GM21529 (cell line): Measurements from ENCODE around the gene POLG.

ENCODE experiments used
- ATAC-seq: cut with Tn5 transposase; IDR thresholded peaks from one replicate; pipeline ENCODE4 v1.9.1; 2021; ENCODE audit not compliant: unreplicated experiment

Gene POLG

GRCh38 chr15:89370120-89370977 is 35.7 kb upstream of the POLG start:
- no peak for ATAC-seq

- no peak for ATAC-seq
These were observed 34.8 kb upstream of the POLG start for GRCh38 chr15:89369341-89369947.

- no peak for ATAC-seq
These were observed 34.1 kb upstream of the POLG start for GRCh38 chr15:89368566-89369223.

GRCh38 chr15:89367485-89368451 is 33.1 kb upstream of the POLG start:
- no peak for ATAC-seq

- ATAC-seq: no peak
These were observed 32.2 kb upstream of the POLG start for GRCh38 chr15:89366656-89367393.

GRCh38 chr15:89365462-89366065 is 30.9 kb upstream of the POLG start:
- ATAC-seq: no peak

GRCh38 chr15:89364741-89365450 is 30.3 kb upstream of the POLG start:
- ATAC-seq: no peak

GRCh38 chr15:89364341-89364740 is 29.7 kb upstream of the POLG start:
- ATAC-seq: no peak

GRCh38 chr15:89363770-89364169 is 29.1 kb upstream of the POLG start:
- ATAC-seq: no peak

GRCh38 chr15:89363133-89363532 is 28.5 kb upstream of the POLG start:
- ATAC-seq: no peak

GRCh38 chr15:89362203-89363101 is 27.8 kb upstream of the POLG start:
- no peak for ATAC-seq

- no peak for ATAC-seq
These were observed 27.0 kb upstream of the POLG start for GRCh38 chr15:89361451-89362202.

- no peak for ATAC-seq
These were observed 25.8 kb upstream of the POLG start for GRCh38 chr15:89360294-89360971.

- ATAC-seq: no peak
These were observed 25.1 kb upstream of the POLG start for GRCh38 chr15:89359471-89360293.

GRCh38 chr15:89358755-89359439 is 24.3 kb upstream of the POLG start:
- peak; percentile 84 for ATAC-seq

- ATAC-seq: no peak
These were observed 23.8 kb upstream of the POLG start for GRCh38 chr15:89358435-89358754.
